HepG2 (cell line): ENCODE results near the gene SOCS1. TPM values are rescaled to one million over a fixed set of nuclear protein-coding genes. Genes with fewer than 3 reads are reported as not detected.

Experiments used
- DBP ChIP-seq: sonication (generic); formaldehyde crosslinking; IDR thresholded peaks from 2 replicates; pipeline ENCODE4 v1.4.0; 2020; ENCODE audit warnings: missing genetic modification reagents; ENCODE audit errors: not compliant biosample characterization
- DPF2 ChIP-seq: sonication (generic); formaldehyde crosslinking; IDR thresholded peaks from 2 replicates; pipeline ENCODE4 v1.4.0; 2020; ENCODE audit warnings: mild to moderate bottlenecking, low read depth, missing genetic modification reagents, borderline replicate concordance
- HINFP ChIP-seq: sonication (generic); formaldehyde crosslinking; IDR thresholded peaks from 2 replicates; pipeline ENCODE4 v1.4.0; 2020; ENCODE audit warnings: low read depth, mild to moderate bottlenecking, missing genetic modification reagents
- NR2F6 ChIP-seq, 2 experiments: IDR thresholded peaks; 2 replicates each; pipeline ENCODE4 v1.6.1; 2016; ENCODE audit warnings: antibody characterized with exemption in 1 of 2, mild to moderate bottlenecking in 1 of 2
- REPIN1 ChIP-seq: sonication (generic); formaldehyde crosslinking; IDR thresholded peaks from 2 replicates; pipeline ENCODE4 v1.8.0; 2022; ENCODE audit warnings: missing genetic modification reagents, low read depth, mild to moderate bottlenecking, borderline replicate concordance
- SPEN ChIP-seq: sonication (generic); formaldehyde crosslinking; IDR thresholded peaks from 2 replicates; pipeline ENCODE4 v1.5.1; 2020; ENCODE audit warnings: low read depth, mild to moderate bottlenecking, missing genetic modification reagents
- TBX3 ChIP-seq: fragments of 450-650 bp; IDR thresholded peaks from 2 replicates; pipeline ENCODE4 v1.6.1; 2017; ENCODE audit warnings: antibody characterized with exemption, mild to moderate bottlenecking, inconsistent platforms, borderline replicate concordance
- ZHX2 ChIP-seq, 2 experiments: sonication (generic) in 1 of 2; formaldehyde crosslinking in 1 of 2; IDR thresholded peaks; 2 replicates each; pipeline versions ENCODE4 v1.6.1 to v1.9.0; 2014 to 2022; ENCODE audit warnings: antibody characterized with exemption in 1 of 2, borderline replicate concordance in 1 of 2, inconsistent platforms in 1 of 2, low read depth in 1 of 2, missing genetic modification reagents in 1 of 2
- ZNF136 ChIP-seq: sonication (generic); formaldehyde crosslinking; IDR thresholded peaks from 2 replicates; pipeline ENCODE4 v1.8.1; 2022; ENCODE audit warnings: low read depth, mild to moderate bottlenecking, moderate library complexity, missing genetic modification reagents
- ZNF280B ChIP-seq: sonication (generic); formaldehyde crosslinking; IDR thresholded peaks from 2 replicates; pipeline ENCODE4 v1.5.0; 2020; ENCODE audit warnings: missing genetic modification reagents, mild to moderate bottlenecking, borderline replicate concordance
- ZNF3 ChIP-seq: IDR thresholded peaks from 2 replicates; pipeline ENCODE4 v1.7.0; 2017; ENCODE audit warnings: inconsistent platforms
- ZNF350 ChIP-seq: sonication (generic); formaldehyde crosslinking; IDR thresholded peaks from 2 replicates; pipeline ENCODE4 v1.4.0; 2020; ENCODE audit warnings: mild to moderate bottlenecking, low read depth, missing genetic modification reagents, borderline replicate concordance
- ZNF549 ChIP-seq: sonication (generic); formaldehyde crosslinking; IDR thresholded peaks from 2 replicates; pipeline ENCODE4 v1.5.0; 2020; ENCODE audit warnings: missing genetic modification reagents
- ZNF660 ChIP-seq: sonication (generic); formaldehyde crosslinking; IDR thresholded peaks from 2 replicates; pipeline ENCODE4 v1.5.1; 2020; ENCODE audit warnings: mild to moderate bottlenecking, low read depth, missing genetic modification reagents, borderline replicate concordance
- ZNF737 ChIP-seq: sonication (generic); formaldehyde crosslinking; IDR thresholded peaks from 2 replicates; pipeline ENCODE4 v1.5.0; 2020; ENCODE audit warnings: missing genetic modification reagents, mild to moderate bottlenecking, borderline replicate concordance
- ZSCAN29 ChIP-seq: sonication (generic); formaldehyde crosslinking; conservative IDR thresholded peaks from 2 replicates; pipeline ENCODE4 v1.4.0; 2020; ENCODE audit warnings: mild to moderate bottlenecking, missing genetic modification reagents
- polyA plus RNA-seq, 8 experiments: library from polyadenylated mRNA; depleted of rRNA in 3 of 8; stranded (reverse) in 7 of 8; unstranded in 1 of 8; fragments of >200 nt; fragmentation: Illumina TruSeq in 4 of 8; extraction: Trizol in 4 of 8; gene quantifications; 2 replicates each; pipeline versions ENCODE4 v1.2.1 to v1.2.3, GENCODE V29; 2011 to 2016; ENCODE audit warnings: low read depth in 4 of 8, missing spikeins in 1 of 8, mixed read lengths in 1 of 8; ENCODE audit not compliant: insufficient read depth in 1 of 8
- total RNA-seq, 5 experiments: library from RNA; depleted of rRNA; stranded (reverse); fragments of >200 nt; fragmentation: Illumina TruSeq; extraction: Trizol; gene quantifications; 2 replicates each; pipeline ENCODE4 v1.2.3, GENCODE V29; 2016; ENCODE audit warnings: low read depth in 1 of 5

SOCS1 gene
- total and polyA plus RNA-seq, 2 of the 13 experiments (the other 11 are each of a cell fraction or from before 2014, with no cell fraction given): 5.3 to 6.3 TPM

GRCh38 chr16:11257131-11257938, 1.3 kb upstream of the SOCS1 start (continued):
- peak; percentile 29; the same call in 1 of the 2 replicates for TF ChIP-seq NR2F6 (IDR thresholded peaks at IDR 0.05)
- peak; percentile 70; the same call in 1 of the 2 replicates for TF ChIP-seq NR2F6 (CRISPR knock-in tag; IDR thresholded peaks at IDR 0.05)
- peak; percentile 91 for TF ChIP-seq ZSCAN29 (CRISPR knock-in tag)
- peak; percentile 84 for TF ChIP-seq DBP
- 0 out of 2 replicates have a peak, but pooled peaks have one; percentile 29 for TF ChIP-seq ZHX2 (IDR thresholded peaks at IDR 0.05; ENCODE audit: low read depth)
- no peak; the same call in 1 of the 2 replicates for TF ChIP-seq ZHX2 (CRISPR knock-in tag; IDR thresholded peaks at IDR 0.05; ENCODE audit: borderline replicate concordance)
- TF ChIP-seq DPF2: peak; percentile 33
- peak; percentile 90; the same call in 1 of the 2 replicates for TF ChIP-seq ZNF136 (CRISPR knock-in tag)
- peak; percentile 87 for TF ChIP-seq REPIN1 (CRISPR knock-in tag)
- 0 out of 2 replicates have a peak, but pooled peaks have one; percentile 46 for TF ChIP-seq ZNF280B (CRISPR knock-in tag)
- no peak for TF ChIP-seq TBX3
- TF ChIP-seq HINFP: peak; percentile 91; the same call in 1 of the 2 replicates
- no peak for TF ChIP-seq ZNF3 (CRISPR knock-in tag)
- TF ChIP-seq SPEN: peak; percentile 78
- no peak for TF ChIP-seq ZNF737
- TF ChIP-seq ZNF350: peak; percentile 88
- peak; percentile 68; the same call in 1 of the 2 replicates for TF ChIP-seq ZNF660 (CRISPR knock-in tag)
- no peak for TF ChIP-seq ZNF549
